K562 (cell line): ENCODE data around the gene RNF217. TPM values are rescaled to one million over a fixed set of nuclear protein-coding genes. Genes with fewer than 3 reads are reported as not detected.

ENCODE experiments used
- ATAC-seq: fragments of 200-7000 bp; cut with Tn5 transposase; 3 replicates; pipeline ENCODE4 v1.9.1; 2020; ENCODE audit warnings: moderate library complexity
- BruUV-seq: library from RNA; stranded (reverse); fragments of 400-500 nt; replicated peaks from 2 replicates; lab custom pipeline; 2021; lab: Mats Ljungman, UMichigan
- CTCF ChIA-PET: fragments of 300-600 bp; formaldehyde crosslinking; extraction: SDS; loops from one replicate; lab custom pipeline; 2021; ENCODE audit warnings: low intra/inter-chr PET ratio; lab: Yijun Ruan, JAX
- POLR2A ChIA-PET: fragments of 300-600, 350-650 bp; sonication (Branson Sonifier 250); formaldehyde crosslinking; extraction: SDS; loops from one replicate; lab custom pipeline; 2021; ENCODE audit warnings: antibody characterized with exemption, inconsistent platforms; lab: Yijun Ruan, JAX
- DNase-seq, 4 experiments: peaks; one replicate each; pipeline versions ENCODE4 v3.0.0 to v3.0.0-alpha.2; 2011 to 2018; ENCODE audit warnings: low spot score in 3 of 4, mixed read lengths in 3 of 4; ENCODE audit errors: extremely low read depth in 1 of 4
- FAIRE-seq: peaks from 2 replicates; lab custom pipeline; 2011; peaks lifted over from hg19 to GRCh38; lab: Jason Lieb, UNC
- H2AFZ ChIP-seq: 2 replicates; pipeline ENCODE4 v1.6.0; 2011; ENCODE audit warnings: low read depth, low read length, control low read depth, inconsistent platforms
- H3K27ac ChIP-seq: fragments of 200-600 bp; 3 replicates; pipeline ENCODE4 v1.8.0; 2011; ENCODE audit warnings: low read depth, mild to moderate bottlenecking, control low read depth, inconsistent platforms, low read length, moderate library complexity, mixed read lengths; ENCODE audit errors: extremely low read depth
- H3K27me3 ChIP-seq, 2 experiments: fragments of 300-600 bp in 1 of 2; 2 replicates in 1 of 2; 3 replicates in 1 of 2; pipeline versions ENCODE4 v1.6.0 to v1.8.0; 2011; ENCODE audit warnings: inconsistent platforms in 2 of 2, low read length in 2 of 2, mild to moderate bottlenecking in 1 of 2, mixed read lengths in 1 of 2, moderate library complexity in 1 of 2; ENCODE audit not compliant: control insufficient read depth in 2 of 2, insufficient read depth in 2 of 2
- H3K36me3 ChIP-seq: fragments of 300-600 bp; 3 replicates; pipeline ENCODE4 v1.8.0; 2011; ENCODE audit warnings: mild to moderate bottlenecking, low read length, inconsistent platforms; ENCODE audit not compliant: control insufficient read depth, insufficient read depth
- H3K4me1 ChIP-seq, 2 experiments: fragments of 200-600 bp in 1 of 2; replicated peaks in 1 of 2; 2 replicates in 1 of 2; 3 replicates in 1 of 2; pipeline versions ENCODE4 v1.5.1 to v1.8.0; 2011; ENCODE audit warnings: inconsistent platforms in 2 of 2, low read length in 2 of 2, mild to moderate bottlenecking in 1 of 2, mixed read lengths in 1 of 2, moderate library complexity in 1 of 2; ENCODE audit not compliant: control insufficient read depth in 2 of 2, insufficient read depth in 2 of 2
- H3K4me2 ChIP-seq: 2 replicates; pipeline ENCODE4 v1.6.1; 2011; ENCODE audit warnings: low read length, control low read depth, inconsistent platforms, mixed read lengths; ENCODE audit not compliant: insufficient read depth
- H3K4me3 ChIP-seq: fragments of 200-600 bp; sonication (generic), shearing (Covaris generic); 2 replicates; pipeline ENCODE4 v1.5.1; 2016; ENCODE audit warnings: control low read depth, inconsistent platforms
- H3K79me2 ChIP-seq: fragments of 200-600 bp; 3 replicates; pipeline ENCODE4 v1.8.0; 2011; ENCODE audit warnings: low read length, inconsistent platforms; ENCODE audit not compliant: control insufficient read depth, insufficient read depth
- H3K9ac ChIP-seq, 2 experiments: 2 replicates each; pipeline versions ENCODE4 v1.6.0 to v1.6.1; 2011; ENCODE audit warnings: low read depth in 2 of 2, low read length in 2 of 2, control low read depth in 1 of 2, inconsistent platforms in 1 of 2, mild to moderate bottlenecking in 1 of 2, mixed read lengths in 1 of 2; ENCODE audit not compliant: insufficient read depth in 1 of 2
- H3K9me1 ChIP-seq: one replicate; pipeline ENCODE4 v1.6.0; 2011; ENCODE audit warnings: inconsistent platforms, mild to moderate bottlenecking, low read length, moderate library complexity; ENCODE audit not compliant: control insufficient read depth, insufficient read depth
- H3K9me3 ChIP-seq: replicated peaks from 2 replicates; pipeline ENCODE4 v1.5.1; 2011; ENCODE audit warnings: low read depth, low read length, inconsistent platforms; ENCODE audit not compliant: control insufficient read depth, insufficient read depth
- H4K20me1 ChIP-seq: replicated peaks from 2 replicates; pipeline ENCODE4 v1.6.1; 2011; ENCODE audit warnings: low read length, inconsistent platforms, mixed read lengths; ENCODE audit not compliant: control insufficient read depth, insufficient read depth
- ARID1B ChIP-seq: fragments of 450-650 bp; IDR thresholded peaks from 2 replicates; pipeline ENCODE4 v1.6.1; 2016; ENCODE audit warnings: antibody characterized with exemption, mild to moderate bottlenecking, inconsistent platforms
- ARNT ChIP-seq, 2 experiments: fragments of 450-650 bp; IDR thresholded peaks; 2 replicates each; pipeline ENCODE4 v1.6.1; 2016; ENCODE audit warnings: mild to moderate bottlenecking in 1 of 2
- BDP1 ChIP-seq: IDR thresholded peaks from 3 replicates; pipeline ENCODE4 v1.6.1; 2011; ENCODE audit not compliant: insufficient read length, insufficient read depth
- CSDE1 ChIP-seq, 2 experiments: fragments of 450-650 bp; IDR thresholded peaks; 2 replicates each; pipeline ENCODE4 v1.6.1; 2016; ENCODE audit warnings: mild to moderate bottlenecking in 1 of 2
- EZH2 ChIP-seq: IDR thresholded peaks from 2 replicates; pipeline ENCODE4 v1.6.1; 2012; ENCODE audit warnings: low read depth, mild to moderate bottlenecking, inconsistent platforms, low read length, borderline replicate concordance
- KLF13 ChIP-seq: fragments of 450-650 bp; IDR thresholded peaks from 2 replicates; pipeline ENCODE4 v1.6.1; 2016; ENCODE audit warnings: missing genetic modification characterization, low read depth, mild to moderate bottlenecking, missing compliant biosample characterization, moderate library complexity, borderline replicate concordance
- RBM39 ChIP-seq: fragments of 200-400 bp; formaldehyde crosslinking; optimal IDR thresholded peaks from 2 replicates; pipeline ENCODE3; 2018; ENCODE audit warnings: low read depth, low read length
- SMARCA4 ChIP-seq: fragments of 450-650 bp; IDR thresholded peaks from 2 replicates; pipeline ENCODE4 v1.6.1; 2016
- ZBTB12 ChIP-seq: fragments of 250-450 bp; sonication (Bioruptor Pico); IDR thresholded peaks from 2 replicates; pipeline ENCODE4 v1.4.0; 2020
- ZC3H8 ChIP-seq: fragments of 450-650 bp; IDR thresholded peaks from 2 replicates; pipeline ENCODE4 v1.6.1; 2017
- ZMIZ1 ChIP-seq, 2 experiments: fragments of 150-350 bp in 1 of 2; IDR thresholded peaks; 2 replicates each; pipeline ENCODE4 v1.6.1; 2012 to 2016; ENCODE audit warnings: low read depth in 2 of 2, low read length in 2 of 2, mild to moderate bottlenecking in 1 of 2, moderate library complexity in 1 of 2
- WGBS: fragments of 100-300 bp; shearing (Covaris generic); methylation state at CpG from one replicate; pipeline ENCODE4 v1.1.6; 2016; ENCODE audit warnings: low coverage, mixed read lengths; ENCODE audit not compliant: insufficient coverage; ENCODE audit errors: missing lambda C conversion rate; 5-methylcytosine and 5-hydroxymethylcytosine counted together
- in situ Hi-C: fragments of 300-500 bp; cut with MboI; formaldehyde crosslinking; loops from 4 replicates; pipeline ENCODE4 v1.15.0; 2018; ENCODE audit warnings: inconsistent platforms, mixed read lengths
- intact Hi-C: fragments of 100-400 bp; cut with micrococcal nuclease; formaldehyde crosslinking; loops from 2 replicates; pipeline ENCODE4 v1.14.2; 2022
- polyA plus RNA-seq, 8 experiments: library from polyadenylated mRNA; depleted of rRNA in 4 of 8; stranded (reverse) in 5 of 8; unstranded in 3 of 8; fragments of >200 nt; fragmentation: Nextera tagmentation in 2 of 8; fragmentation: Illumina TruSeq in 1 of 8; extraction: Ambion mirVana in 2 of 8; extraction: Trizol in 1 of 8; gene quantifications; 2 replicates each; pipeline versions ENCODE4 v1.2.1 to v1.2.3, GENCODE V29; 2011 to 2014; ENCODE audit warnings: inconsistent platforms in 1 of 8, missing spikeins in 1 of 8
- total RNA-seq, 7 experiments: library from RNA; depleted of rRNA in 6 of 7; stranded (reverse); fragments of >200 nt in 6 of 7; fragmentation: Illumina TruSeq in 2 of 7; extraction: Trizol in 2 of 7; gene quantifications; 2 replicates each; pipeline versions ENCODE4 v1.2.1 to v1.2.3, GENCODE V29; 2011 to 2021; ENCODE audit warnings: low replicate concordance in 1 of 7

Gene RNF217
- total and polyA plus RNA-seq, 9 of the 15 experiments (the other 6 are each of a cell fraction or from before 2014, with no cell fraction given): 2.9 to 25.6 (median 12.0) TPM

GRCh38 chr6:124949706-124950105, 12.5 kb upstream of the RNF217 start (continued):
- TF ChIP-seq ZBTB12 (CRISPR knock-in tag) (no peak), SMARCA4 (peak; percentile 52), RBM39 (no peak), ZMIZ1 (IDR thresholded peaks at IDR 0.05; ENCODE audit: low read depth in 2 of 2, low read length in 2 of 2) (no peak), ARID1B (peak; percentile 75), EZH2 (no peak)

GRCh38 chr6:124953808-124954207, 8.4 kb upstream of the RNF217 start:
- FAIRE-seq: no peak
- BruUV-seq: no TSS peak
- intact Hi-C loops: no loop called here
- TF ChIP-seq BDP1: no peak
- no peak for TF ChIP-seq ZC3H8
- TF ChIP-seq ZBTB12 (CRISPR knock-in tag): no peak
- no peak for TF ChIP-seq KLF13 (tag)
- no peak for TF ChIP-seq CSDE1 (IDR thresholded peaks at IDR 0.05)
- TF ChIP-seq ARNT (IDR thresholded peaks at IDR 0.05): no peak

More at GRCh38 chr6:124953808-124954207, 8.4 kb upstream of the RNF217 start:
- in situ Hi-C loops: no loop called here
- no peaks in the 10 kb centered on the region for H3K9me3 ChIP-seq
- no peaks in the 10 kb centered on the region for H3K36me3 ChIP-seq
- H3K27ac ChIP-seq: no peak overlapping the region
- H3K9me1 ChIP-seq: no peaks in the 10 kb centered on the region
- WGBS: 75% methylated on average over 1 of the region's 1 CpG
- no peak for DNase-seq
- no peaks in the 10 kb centered on the region for H3K27me3 ChIP-seq
- H3K4me2 ChIP-seq: no peak overlapping the region
- H2AFZ ChIP-seq: no peak overlapping the region
- peaks cover 16 to 21% of the 10 kb centered on the region in 2 experiments; a peak in 4 of 5 replicates for H3K4me1 ChIP-seq
- H3K9ac ChIP-seq: no peak overlapping the region
- peaks cover 5% of the 10 kb centered on the region; the same call in 1 of the 3 replicates for H3K79me2 ChIP-seq
- ChIA-PET CTCF (no interaction called here), POLR2A (no interaction called here)
- H3K4me3 ChIP-seq: no peak overlapping the region
- no peak for ATAC-seq
- H4K20me1 ChIP-seq: no peaks in the 10 kb centered on the region
